Measurements from ENCODE around the gene PRPSAP2. TPM values are rescaled to one million over a fixed set of nuclear protein-coding genes. Genes with fewer than 3 reads are reported as not detected.

PRPSAP2 gene
- total RNA-seq, 1 experiment from 2014 or later: 37.8 TPM

DNA sequence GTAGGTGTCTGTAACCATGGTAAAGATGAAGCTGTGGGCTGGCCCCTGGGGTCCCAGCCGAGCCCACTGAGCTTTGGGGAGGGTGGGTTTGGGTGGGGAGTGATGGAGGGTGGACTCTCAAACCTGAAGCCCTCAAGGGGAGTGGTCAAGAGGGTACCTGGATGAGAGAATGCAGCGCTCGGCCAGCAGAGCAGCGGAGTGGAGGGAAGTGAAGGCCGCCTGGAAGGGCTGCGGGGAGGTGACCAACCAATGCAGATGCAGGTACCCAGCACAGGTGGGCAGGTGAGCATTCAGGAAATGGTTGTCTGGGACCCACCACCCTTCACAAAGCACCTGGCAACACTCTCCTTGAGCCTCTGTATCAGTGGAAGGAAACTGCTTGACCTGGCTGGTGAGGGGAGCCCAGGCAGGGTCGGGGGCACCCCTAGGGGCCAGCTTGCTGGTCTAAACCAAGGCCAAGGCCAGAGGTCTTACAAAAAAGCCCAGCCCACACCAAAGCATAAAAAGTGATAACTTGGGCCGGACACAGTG lies 90.6 kb downstream of the PRPSAP2 start:
- ChIA-PET POLR2A (no interaction called here), CTCF (no interaction called here), RAD21 (ENCODE audit: low non-redundant PET in 1 of 2, low total read pairs in 2 of 2, uncharacterized antibody in 2 of 2, unreplicated experiment in 2 of 2) (no interaction called here)
- intact Hi-C loops (cut with micrococcal nuclease): no loop called here
- Histone ChIP-seq H2AFZ (ENCODE audit: low read depth, low read length, poor library complexity, severe bottlenecking) (no peak overlapping the region), H4K20me1 (ENCODE audit: insufficient read depth) (no peaks in the 10 kb centered on the region), H3K27me3 (ENCODE audit: insufficient read depth, low read length) (no peaks in the 10 kb centered on the region), H3K4me3 (replicated peaks in 1 of 2; ENCODE audit: low read depth in 1 of 2, low read length in 2 of 2) (no peak overlapping the region), H3K36me3 (ENCODE audit: control insufficient read depth in 1 of 2, insufficient read depth in 2 of 2, low read length in 2 of 2) (no peaks in the 10 kb centered on the region), H3K4me1 (ENCODE audit: control insufficient read depth in 1 of 2, insufficient read depth in 2 of 2, low read length in 2 of 2) (no peaks in the 10 kb centered on the region), H3K9me3 (ENCODE audit: control insufficient read depth in 1 of 2, insufficient read depth in 1 of 2, low read depth in 1 of 2, low read length in 2 of 2) (no peaks in the 10 kb centered on the region), H3K9ac (ENCODE audit: low read length) (no peak overlapping the region), H3K27ac (ENCODE audit: low read depth, low read length) (no peak overlapping the region), H3K9me2 (ENCODE audit: insufficient read depth) (no peaks in the 10 kb centered on the region), H3K4me2 (ENCODE audit: low read length) (no peak overlapping the region), H3K79me2 (ENCODE audit: insufficient read depth, low read length) (no peaks in the 10 kb centered on the region)
- TF ChIP-seq, protein P1, sequence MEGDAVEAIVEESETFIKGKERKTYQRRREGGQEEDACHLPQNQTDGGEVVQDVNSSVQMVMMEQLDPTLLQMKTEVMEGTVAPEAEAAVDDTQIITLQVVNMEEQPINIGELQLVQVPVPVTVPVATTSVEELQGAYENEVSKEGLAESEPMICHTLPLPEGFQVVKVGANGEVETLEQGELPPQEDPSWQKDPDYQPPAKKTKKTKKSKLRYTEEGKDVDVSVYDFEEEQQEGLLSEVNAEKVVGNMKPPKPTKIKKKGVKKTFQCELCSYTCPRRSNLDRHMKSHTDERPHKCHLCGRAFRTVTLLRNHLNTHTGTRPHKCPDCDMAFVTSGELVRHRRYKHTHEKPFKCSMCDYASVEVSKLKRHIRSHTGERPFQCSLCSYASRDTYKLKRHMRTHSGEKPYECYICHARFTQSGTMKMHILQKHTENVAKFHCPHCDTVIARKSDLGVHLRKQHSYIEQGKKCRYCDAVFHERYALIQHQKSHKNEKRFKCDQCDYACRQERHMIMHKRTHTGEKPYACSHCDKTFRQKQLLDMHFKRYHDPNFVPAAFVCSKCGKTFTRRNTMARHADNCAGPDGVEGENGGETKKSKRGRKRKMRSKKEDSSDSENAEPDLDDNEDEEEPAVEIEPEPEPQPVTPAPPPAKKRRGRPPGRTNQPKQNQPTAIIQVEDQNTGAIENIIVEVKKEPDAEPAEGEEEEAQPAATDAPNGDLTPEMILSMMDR (IDR thresholded peaks at IDR 0.05 in 2 of 3, conservative IDR thresholded peaks at IDR 0.05 in 1 of 3; ENCODE audit: borderline replicate concordance in 1 of 3, insufficient read depth in 1 of 3, low read depth in 2 of 3, low read length in 2 of 3): no peak
- no peak for TF ChIP-seq TCF7L2 (IDR thresholded peaks at IDR 0.05; ENCODE audit: borderline replicate concordance, extremely low read depth, insufficient read depth, insufficient read length)
- TF ChIP-seq EGR1 (IDR thresholded peaks at IDR 0.05; ENCODE audit: low read depth): no peak
- TF ChIP-seq FOSL1 (IDR thresholded peaks at IDR 0.05; ENCODE audit: low read depth): no peak
- no peak for TF ChIP-seq ZNF274 (IDR thresholded peaks at IDR 0.05; ENCODE audit: low read depth, low read length)
- no peak for TF ChIP-seq POLR2AphosphoS5 (IDR thresholded peaks at IDR 0.05; ENCODE audit: low read depth, low read length)
- TF ChIP-seq JUND (IDR thresholded peaks at IDR 0.05): no peak
- TF ChIP-seq YY1 (IDR thresholded peaks at IDR 0.05; ENCODE audit: extremely low read depth, insufficient replicate concordance, low read depth, low read length): no peak
- TF ChIP-seq, protein P2, sequence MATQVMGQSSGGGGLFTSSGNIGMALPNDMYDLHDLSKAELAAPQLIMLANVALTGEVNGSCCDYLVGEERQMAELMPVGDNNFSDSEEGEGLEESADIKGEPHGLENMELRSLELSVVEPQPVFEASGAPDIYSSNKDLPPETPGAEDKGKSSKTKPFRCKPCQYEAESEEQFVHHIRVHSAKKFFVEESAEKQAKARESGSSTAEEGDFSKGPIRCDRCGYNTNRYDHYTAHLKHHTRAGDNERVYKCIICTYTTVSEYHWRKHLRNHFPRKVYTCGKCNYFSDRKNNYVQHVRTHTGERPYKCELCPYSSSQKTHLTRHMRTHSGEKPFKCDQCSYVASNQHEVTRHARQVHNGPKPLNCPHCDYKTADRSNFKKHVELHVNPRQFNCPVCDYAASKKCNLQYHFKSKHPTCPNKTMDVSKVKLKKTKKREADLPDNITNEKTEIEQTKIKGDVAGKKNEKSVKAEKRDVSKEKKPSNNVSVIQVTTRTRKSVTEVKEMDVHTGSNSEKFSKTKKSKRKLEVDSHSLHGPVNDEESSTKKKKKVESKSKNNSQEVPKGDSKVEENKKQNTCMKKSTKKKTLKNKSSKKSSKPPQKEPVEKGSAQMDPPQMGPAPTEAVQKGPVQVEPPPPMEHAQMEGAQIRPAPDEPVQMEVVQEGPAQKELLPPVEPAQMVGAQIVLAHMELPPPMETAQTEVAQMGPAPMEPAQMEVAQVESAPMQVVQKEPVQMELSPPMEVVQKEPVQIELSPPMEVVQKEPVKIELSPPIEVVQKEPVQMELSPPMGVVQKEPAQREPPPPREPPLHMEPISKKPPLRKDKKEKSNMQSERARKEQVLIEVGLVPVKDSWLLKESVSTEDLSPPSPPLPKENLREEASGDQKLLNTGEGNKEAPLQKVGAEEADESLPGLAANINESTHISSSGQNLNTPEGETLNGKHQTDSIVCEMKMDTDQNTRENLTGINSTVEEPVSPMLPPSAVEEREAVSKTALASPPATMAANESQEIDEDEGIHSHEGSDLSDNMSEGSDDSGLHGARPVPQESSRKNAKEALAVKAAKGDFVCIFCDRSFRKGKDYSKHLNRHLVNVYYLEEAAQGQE (IDR thresholded peaks at IDR 0.05; ENCODE audit: low read depth): no peak
- ATAC-seq: no peak
- DNase-seq (ENCODE audit: low read depth, low spot score): no peak
- BruUV-seq (replicated peaks): no TSS peak

All from HCT116 (cell line).